ENCODE data around the gene EXTL1.

EXTL1 gene

DNA sequence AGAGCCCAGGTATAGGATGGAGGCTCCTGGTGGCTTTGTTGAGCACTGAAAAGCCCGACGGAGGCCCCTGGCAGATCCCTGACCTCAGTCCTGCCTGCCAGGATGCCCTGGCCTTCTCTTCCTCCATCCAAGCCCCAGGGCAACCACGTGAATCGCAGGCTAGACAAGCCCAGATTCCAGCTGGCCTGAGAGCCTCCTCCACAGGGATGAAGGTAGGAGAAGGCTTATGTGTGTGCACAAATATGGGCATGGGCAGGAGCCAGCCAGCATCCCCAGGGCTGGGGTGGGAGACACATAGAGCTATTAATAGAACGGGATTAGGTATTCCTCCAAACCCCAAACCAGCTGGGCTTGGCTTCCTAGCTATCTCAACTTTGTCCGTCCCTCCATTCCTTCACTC, 4.0 kb upstream of the EXTL1 start:
- Histone ChIP-seq H3K27me3 (ENCODE audit: insufficient read depth, low read length) (0 out of 2 replicates have a peak, but pooled peaks cover 5% of the 10 kb centered on the region), H3K79me2 (ENCODE audit: insufficient read depth, low read length) (no peaks in the 10 kb centered on the region), H3K9me3 (ENCODE audit: low read length) (no peaks in the 10 kb centered on the region), H3K4me3 (ENCODE audit: low read depth, low read length, poor library complexity, severe bottlenecking) (no peak overlapping the region), H3K4me1 (ENCODE audit: insufficient read depth, low read length, severe bottlenecking) (no peaks in the 10 kb centered on the region), H3F3A (ENCODE audit: insufficient read depth, low read length) (no peaks in the 10 kb centered on the region), H3K4me2 (ENCODE audit: low read length) (no peak overlapping the region), H4K20me1 (ENCODE audit: insufficient read depth, low read length) (no peaks in the 10 kb centered on the region), H2AFZ (ENCODE audit: low read length) (no peak overlapping the region), H3K27ac (ENCODE audit: low read depth, low read length, poor library complexity, severe bottlenecking) (no peak overlapping the region), H3K36me3 (ENCODE audit: insufficient read depth, low read length) (no peaks in the 10 kb centered on the region), H3K9ac (ENCODE audit: low read length) (no peak overlapping the region), H3K9me2 (ENCODE audit: low read depth, low read length) (no peaks in the 10 kb centered on the region)
- TF ChIP-seq, protein P1, sequence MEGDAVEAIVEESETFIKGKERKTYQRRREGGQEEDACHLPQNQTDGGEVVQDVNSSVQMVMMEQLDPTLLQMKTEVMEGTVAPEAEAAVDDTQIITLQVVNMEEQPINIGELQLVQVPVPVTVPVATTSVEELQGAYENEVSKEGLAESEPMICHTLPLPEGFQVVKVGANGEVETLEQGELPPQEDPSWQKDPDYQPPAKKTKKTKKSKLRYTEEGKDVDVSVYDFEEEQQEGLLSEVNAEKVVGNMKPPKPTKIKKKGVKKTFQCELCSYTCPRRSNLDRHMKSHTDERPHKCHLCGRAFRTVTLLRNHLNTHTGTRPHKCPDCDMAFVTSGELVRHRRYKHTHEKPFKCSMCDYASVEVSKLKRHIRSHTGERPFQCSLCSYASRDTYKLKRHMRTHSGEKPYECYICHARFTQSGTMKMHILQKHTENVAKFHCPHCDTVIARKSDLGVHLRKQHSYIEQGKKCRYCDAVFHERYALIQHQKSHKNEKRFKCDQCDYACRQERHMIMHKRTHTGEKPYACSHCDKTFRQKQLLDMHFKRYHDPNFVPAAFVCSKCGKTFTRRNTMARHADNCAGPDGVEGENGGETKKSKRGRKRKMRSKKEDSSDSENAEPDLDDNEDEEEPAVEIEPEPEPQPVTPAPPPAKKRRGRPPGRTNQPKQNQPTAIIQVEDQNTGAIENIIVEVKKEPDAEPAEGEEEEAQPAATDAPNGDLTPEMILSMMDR (IDR thresholded peaks at IDR 0.05; ENCODE audit: low read length) = no peak
- no peak for TF ChIP-seq EZH2 (IDR thresholded peaks at IDR 0.05; ENCODE audit: borderline replicate concordance, low read length)

DNA sequence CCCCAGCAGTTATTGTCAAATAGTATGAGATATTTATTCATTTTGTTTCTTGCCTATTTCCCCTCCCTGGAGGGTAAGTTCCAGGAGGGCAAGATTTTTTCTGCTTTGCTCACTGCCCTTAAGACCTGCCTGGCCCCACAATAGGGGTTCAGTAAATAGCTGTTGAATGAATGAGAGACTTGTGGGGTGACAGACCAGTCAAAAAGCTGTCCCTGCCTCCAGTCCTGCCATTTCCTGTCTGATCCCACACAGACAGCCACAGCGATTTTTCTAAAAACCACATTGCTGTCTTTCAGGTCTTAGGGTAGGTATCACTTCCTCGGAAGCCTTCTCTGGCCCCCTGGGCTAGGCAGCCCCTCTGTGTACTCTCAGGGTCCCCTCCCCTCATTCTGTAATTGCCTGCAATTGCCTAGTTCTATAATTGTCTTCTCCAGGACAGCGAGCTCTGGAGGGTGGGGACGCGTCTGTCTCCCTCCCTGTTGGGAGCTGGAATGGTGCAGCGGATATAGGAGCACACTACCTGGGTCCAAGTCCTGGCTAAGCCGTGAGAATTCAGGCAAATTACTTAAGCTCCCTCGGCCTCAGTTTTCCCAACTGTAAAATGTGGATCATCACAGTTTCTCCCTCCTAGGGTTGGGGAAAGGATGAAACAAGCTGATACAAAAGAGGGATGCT, 1.8 kb upstream of the EXTL1 start:
- H2AFZ ChIP-seq (ENCODE audit: low read length) = no peak overlapping the region
- no peaks in the 10 kb centered on the region for H4K20me1 ChIP-seq (ENCODE audit: insufficient read depth, low read length)
- TF ChIP-seq EZH2 (IDR thresholded peaks at IDR 0.05; ENCODE audit: borderline replicate concordance, low read length) = no peak
- TF ChIP-seq, protein P1 (IDR thresholded peaks at IDR 0.05; ENCODE audit: low read length) = no peak
- H3K36me3 ChIP-seq (ENCODE audit: insufficient read depth, low read length) = no peaks in the 10 kb centered on the region
- no peak overlapping the region for H3K4me3 ChIP-seq (ENCODE audit: low read depth, low read length, poor library complexity, severe bottlenecking)
- no peaks in the 10 kb centered on the region for H3K9me2 ChIP-seq (ENCODE audit: low read depth, low read length)
- no peak overlapping the region for H3K4me2 ChIP-seq (ENCODE audit: low read length)
- no peaks in the 10 kb centered on the region for H3K79me2 ChIP-seq (ENCODE audit: insufficient read depth, low read length)
- no peaks in the 10 kb centered on the region for H3K9me3 ChIP-seq (ENCODE audit: low read length)
- H3F3A ChIP-seq (ENCODE audit: insufficient read depth, low read length) = no peaks in the 10 kb centered on the region
- 0 out of 2 replicates have a peak, but pooled peaks cover 14% of the 10 kb centered on the region for H3K27me3 ChIP-seq (ENCODE audit: insufficient read depth, low read length)
- no peak overlapping the region for H3K9ac ChIP-seq (ENCODE audit: low read length)
- no peak overlapping the region for H3K27ac ChIP-seq (ENCODE audit: low read depth, low read length, poor library complexity, severe bottlenecking)
- no peaks in the 10 kb centered on the region for H3K4me1 ChIP-seq (ENCODE audit: insufficient read depth, low read length, severe bottlenecking)

DNA sequence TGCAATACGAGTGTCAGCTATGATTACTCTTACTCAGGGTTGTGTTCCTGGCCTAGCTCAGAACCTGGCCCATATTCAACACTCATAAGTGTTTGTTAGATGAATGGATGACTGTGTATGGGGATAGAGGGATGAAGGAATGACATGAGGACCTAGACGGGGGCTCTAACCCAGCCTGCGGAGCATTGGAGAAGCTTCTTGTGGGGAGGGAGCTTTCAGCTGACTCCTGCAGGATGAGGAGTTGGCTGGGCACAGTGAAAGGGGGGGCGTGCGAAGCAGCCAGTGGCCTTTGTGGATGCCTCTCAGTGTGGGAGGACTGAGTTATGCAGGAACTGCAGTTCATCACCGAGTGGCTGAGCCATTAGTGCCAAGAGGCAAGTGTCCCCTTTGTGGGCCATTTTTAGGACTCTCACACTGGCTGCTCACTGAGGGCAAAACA, 1.2 kb upstream of the EXTL1 start:
- no peak overlapping the region for H3K9ac ChIP-seq (ENCODE audit: low read length)
- H3K4me2 ChIP-seq (ENCODE audit: low read length) = no peak overlapping the region
- H3K9me2 ChIP-seq (ENCODE audit: low read depth, low read length) = no peaks in the 10 kb centered on the region
- no peaks in the 10 kb centered on the region for H4K20me1 ChIP-seq (ENCODE audit: insufficient read depth, low read length)
- no peak overlapping the region for H3K4me3 ChIP-seq (ENCODE audit: low read depth, low read length, poor library complexity, severe bottlenecking)
- no peak overlapping the region for H2AFZ ChIP-seq (ENCODE audit: low read length)
- no peaks in the 10 kb centered on the region for H3F3A ChIP-seq (ENCODE audit: insufficient read depth, low read length)
- no peaks in the 10 kb centered on the region for H3K4me1 ChIP-seq (ENCODE audit: insufficient read depth, low read length, severe bottlenecking)
- H3K27ac ChIP-seq (ENCODE audit: low read depth, low read length, poor library complexity, severe bottlenecking) = no peak overlapping the region
- no peaks in the 10 kb centered on the region for H3K79me2 ChIP-seq (ENCODE audit: insufficient read depth, low read length)
- no peaks in the 10 kb centered on the region for H3K36me3 ChIP-seq (ENCODE audit: insufficient read depth, low read length)
- TF ChIP-seq, protein P1 (IDR thresholded peaks at IDR 0.05; ENCODE audit: low read length) = no peak
- no peak for TF ChIP-seq EZH2 (IDR thresholded peaks at IDR 0.05; ENCODE audit: borderline replicate concordance, low read length)
- H3K27me3 ChIP-seq (ENCODE audit: insufficient read depth, low read length) = 0 out of 2 replicates have a peak, but pooled peaks cover 14% of the 10 kb centered on the region
- H3K9me3 ChIP-seq (ENCODE audit: low read length) = no peaks in the 10 kb centered on the region
